HL-60 (cell line): ENCODE data around the gene KRTAP12-2.

ENCODE experiments used
- DNase-seq, 2 experiments: peaks; one replicate each; pipeline ENCODE4 v3.0.0-alpha.2; 2010 to 2020; ENCODE audit warnings: low read depth in 1 of 2, low spot score in 1 of 2
- H3K27ac ChIP-seq: fragments of 250-450 bp; sonication (Bioruptor Pico); replicated peaks from 2 replicates; pipeline ENCODE4 v1.5.1; 2020; ENCODE audit warnings: mild to moderate bottlenecking, moderate library complexity
- H3K27me3 ChIP-seq: fragments of 250-450 bp; sonication (Bioruptor Pico); 2 replicates; pipeline ENCODE4 v1.5.1; 2021; ENCODE audit warnings: mild to moderate bottlenecking, moderate library complexity; ENCODE audit not compliant: insufficient read depth, poor library complexity, severe bottlenecking
- H3K4me3 ChIP-seq: replicated peaks from 2 replicates; pipeline ENCODE4 v1.5.1; 2011; ENCODE audit warnings: mild to moderate bottlenecking, control low read depth, low read length; ENCODE audit not compliant: insufficient read depth
- GABPA ChIP-seq: IDR thresholded peaks from 2 replicates; pipeline ENCODE4 v1.6.1; 2012; ENCODE audit warnings: low read depth
- POLR2AphosphoS5 ChIP-seq: IDR thresholded peaks from 2 replicates; pipeline ENCODE4 v1.6.1; 2012; ENCODE audit warnings: low read depth
- SPI1 ChIP-seq: IDR thresholded peaks from 2 replicates; pipeline ENCODE4 v1.6.1; 2012; ENCODE audit warnings: low read depth, mild to moderate bottlenecking, borderline replicate concordance
- TF ChIP-seq, protein P1 (sequence below): IDR thresholded peaks from 2 replicates; pipeline ENCODE4 v1.6.1; 2012; ENCODE audit warnings: low read depth; ENCODE audit not compliant: insufficient replicate concordance
- TF ChIP-seq, protein P2 (sequence below): IDR thresholded peaks from one replicate; pipeline ENCODE4 v1.5.1; 2011; ENCODE audit warnings: low read length, control low read depth, inconsistent platforms; ENCODE audit not compliant: insufficient read depth

The KRTAP12-2 gene

DNA sequence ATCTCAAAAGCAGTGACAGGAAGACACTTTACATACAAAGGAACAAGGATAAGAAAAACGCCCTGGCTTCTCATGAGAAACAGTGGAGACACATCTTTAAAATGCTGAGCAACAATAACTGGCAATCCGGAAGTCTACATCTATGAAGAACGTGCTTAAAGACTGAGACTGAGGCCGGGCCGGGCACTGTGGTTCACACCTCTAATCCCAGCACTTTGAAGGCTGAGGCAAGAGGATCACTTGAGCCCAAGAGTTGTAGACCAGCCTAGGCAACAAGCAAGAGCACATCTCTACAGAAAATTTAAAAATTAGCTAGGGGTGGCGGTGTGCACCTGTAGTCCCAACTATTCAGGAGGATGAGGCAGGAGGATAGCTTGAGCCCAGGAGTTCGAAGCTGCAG is 17.4 kb upstream of the KRTAP12-2 start:
- TF ChIP-seq POLR2AphosphoS5, result no peak
- no peak for TF ChIP-seq SPI1
- no peak for TF ChIP-seq GABPA
- TF ChIP-seq, protein P1, sequence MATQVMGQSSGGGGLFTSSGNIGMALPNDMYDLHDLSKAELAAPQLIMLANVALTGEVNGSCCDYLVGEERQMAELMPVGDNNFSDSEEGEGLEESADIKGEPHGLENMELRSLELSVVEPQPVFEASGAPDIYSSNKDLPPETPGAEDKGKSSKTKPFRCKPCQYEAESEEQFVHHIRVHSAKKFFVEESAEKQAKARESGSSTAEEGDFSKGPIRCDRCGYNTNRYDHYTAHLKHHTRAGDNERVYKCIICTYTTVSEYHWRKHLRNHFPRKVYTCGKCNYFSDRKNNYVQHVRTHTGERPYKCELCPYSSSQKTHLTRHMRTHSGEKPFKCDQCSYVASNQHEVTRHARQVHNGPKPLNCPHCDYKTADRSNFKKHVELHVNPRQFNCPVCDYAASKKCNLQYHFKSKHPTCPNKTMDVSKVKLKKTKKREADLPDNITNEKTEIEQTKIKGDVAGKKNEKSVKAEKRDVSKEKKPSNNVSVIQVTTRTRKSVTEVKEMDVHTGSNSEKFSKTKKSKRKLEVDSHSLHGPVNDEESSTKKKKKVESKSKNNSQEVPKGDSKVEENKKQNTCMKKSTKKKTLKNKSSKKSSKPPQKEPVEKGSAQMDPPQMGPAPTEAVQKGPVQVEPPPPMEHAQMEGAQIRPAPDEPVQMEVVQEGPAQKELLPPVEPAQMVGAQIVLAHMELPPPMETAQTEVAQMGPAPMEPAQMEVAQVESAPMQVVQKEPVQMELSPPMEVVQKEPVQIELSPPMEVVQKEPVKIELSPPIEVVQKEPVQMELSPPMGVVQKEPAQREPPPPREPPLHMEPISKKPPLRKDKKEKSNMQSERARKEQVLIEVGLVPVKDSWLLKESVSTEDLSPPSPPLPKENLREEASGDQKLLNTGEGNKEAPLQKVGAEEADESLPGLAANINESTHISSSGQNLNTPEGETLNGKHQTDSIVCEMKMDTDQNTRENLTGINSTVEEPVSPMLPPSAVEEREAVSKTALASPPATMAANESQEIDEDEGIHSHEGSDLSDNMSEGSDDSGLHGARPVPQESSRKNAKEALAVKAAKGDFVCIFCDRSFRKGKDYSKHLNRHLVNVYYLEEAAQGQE, result no peak
- TF ChIP-seq, protein P2, sequence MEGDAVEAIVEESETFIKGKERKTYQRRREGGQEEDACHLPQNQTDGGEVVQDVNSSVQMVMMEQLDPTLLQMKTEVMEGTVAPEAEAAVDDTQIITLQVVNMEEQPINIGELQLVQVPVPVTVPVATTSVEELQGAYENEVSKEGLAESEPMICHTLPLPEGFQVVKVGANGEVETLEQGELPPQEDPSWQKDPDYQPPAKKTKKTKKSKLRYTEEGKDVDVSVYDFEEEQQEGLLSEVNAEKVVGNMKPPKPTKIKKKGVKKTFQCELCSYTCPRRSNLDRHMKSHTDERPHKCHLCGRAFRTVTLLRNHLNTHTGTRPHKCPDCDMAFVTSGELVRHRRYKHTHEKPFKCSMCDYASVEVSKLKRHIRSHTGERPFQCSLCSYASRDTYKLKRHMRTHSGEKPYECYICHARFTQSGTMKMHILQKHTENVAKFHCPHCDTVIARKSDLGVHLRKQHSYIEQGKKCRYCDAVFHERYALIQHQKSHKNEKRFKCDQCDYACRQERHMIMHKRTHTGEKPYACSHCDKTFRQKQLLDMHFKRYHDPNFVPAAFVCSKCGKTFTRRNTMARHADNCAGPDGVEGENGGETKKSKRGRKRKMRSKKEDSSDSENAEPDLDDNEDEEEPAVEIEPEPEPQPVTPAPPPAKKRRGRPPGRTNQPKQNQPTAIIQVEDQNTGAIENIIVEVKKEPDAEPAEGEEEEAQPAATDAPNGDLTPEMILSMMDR, result no peak
- no peak for DNase-seq
- H3K27ac ChIP-seq, result no peak overlapping the region
- no peak overlapping the region for H3K4me3 ChIP-seq
- H3K27me3 ChIP-seq, result peaks cover 2% of the 10 kb centered on the region

DNA sequence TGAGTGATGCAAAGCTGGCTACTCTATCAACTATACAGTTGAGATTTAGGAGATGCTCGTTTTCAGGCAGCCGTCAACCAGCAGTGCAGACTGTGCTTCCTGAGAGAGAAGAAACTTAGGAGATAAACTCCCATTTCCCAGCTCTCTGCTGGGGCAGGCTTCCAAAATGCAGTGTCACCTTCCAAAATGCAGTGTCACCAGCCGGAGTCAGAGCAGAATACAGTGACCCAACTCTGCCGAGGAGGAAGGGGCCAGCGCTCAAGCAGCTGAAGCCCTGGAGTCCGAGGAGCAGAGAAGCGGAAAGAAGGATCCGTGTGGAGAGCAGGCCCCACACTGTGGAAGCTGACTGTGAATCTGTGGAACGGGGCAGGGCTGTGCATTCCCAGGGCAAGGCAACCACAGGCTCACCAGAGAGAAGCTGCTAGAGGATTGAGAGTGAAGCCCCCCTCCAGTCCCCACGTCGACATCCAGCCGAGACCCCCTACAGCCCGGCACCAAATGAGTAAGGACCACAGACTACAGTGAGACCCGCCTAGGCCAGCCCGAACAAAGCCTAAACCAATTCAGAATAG is 15.9 kb upstream of the KRTAP12-2 start:
- DNase-seq, result no peak
- H3K27me3 ChIP-seq, result peaks cover 6% of the 10 kb centered on the region
- H3K27ac ChIP-seq, result no peak overlapping the region
- H3K4me3 ChIP-seq, result no peak overlapping the region
- TF ChIP-seq SPI1, result no peak
- no peak for TF ChIP-seq POLR2AphosphoS5
- TF ChIP-seq, protein P2, result no peak
- TF ChIP-seq, protein P1, result no peak
- no peak for TF ChIP-seq GABPA

DNA sequence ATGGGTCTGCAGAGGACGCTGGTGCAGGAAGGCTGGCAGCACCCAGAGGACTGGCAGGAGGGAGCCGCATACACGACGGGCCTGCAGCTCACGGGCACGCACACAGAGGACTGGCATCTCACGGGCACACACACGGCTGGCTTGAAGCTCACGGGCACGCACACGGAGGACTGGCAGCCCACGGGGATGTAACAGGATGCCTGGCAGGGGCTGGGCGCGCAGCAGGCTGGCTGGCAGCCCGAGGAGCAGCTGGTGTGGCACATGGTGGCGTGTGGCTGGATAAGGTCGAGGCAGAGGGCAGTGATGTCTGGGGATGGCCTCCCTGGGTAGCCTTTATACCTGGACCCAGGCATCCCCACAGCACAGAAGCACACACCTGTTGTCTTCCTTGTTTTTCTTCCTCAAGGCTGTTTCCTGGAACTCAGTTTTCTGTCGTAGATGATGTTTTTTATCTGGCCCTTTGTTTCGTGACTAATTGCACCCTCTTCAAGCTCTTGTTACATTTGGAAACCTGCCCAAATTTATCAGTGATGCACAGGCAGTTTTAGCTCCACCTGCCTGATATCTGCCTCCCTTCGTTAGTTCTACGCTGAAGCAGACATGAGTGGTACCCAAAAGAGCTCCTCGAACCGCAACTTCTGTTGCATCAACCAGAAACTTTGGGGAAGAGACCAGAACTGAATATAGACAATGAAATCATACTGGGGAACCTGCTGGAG is 15.3 kb upstream of the KRTAP12-2 start, which contains the start of gene KRTAP12-1:
Gene KRTAP12-1, minus strand, starts transcription at position 303 of the 719 bp plus-strand sequence. Its CDS starts 40 bp downstream, at position 263.
- H3K27ac ChIP-seq, result no peak within 1 kb of the TSS
- no peak within 1 kb of the TSS for H3K4me3 ChIP-seq
- TF ChIP-seq, protein P2, result no peak
- TF ChIP-seq GABPA (no peak), POLR2AphosphoS5 (no peak), SPI1 (no peak)
- TF ChIP-seq, protein P1, result no peak
- peaks cover 6% of the 10 kb centered on the region for H3K27me3 ChIP-seq
- DNase-seq, result no peak
